ENCODE results near the gene LYSMD4.

Gene LYSMD4

GRCh38 chr15:99733268-99734039, at the start of gene LYSMD4:
LYSMD4 (minus strand) TSS chr15:99733437; CDS start chr15:99731999, 1,438 bp downstream.
- peaks cover 5% of the 10 kb centered on the region; the same call in 1 of the 2 replicates for H3K4me1 ChIP-seq (ENCODE audit: control insufficient read depth, insufficient read depth, low read length)
- ChIA-PET POLR2A (interaction anchor here (0.5 to 2.0 kb wide), 31 partner anchors 8 to 889 kb away, joined by 3 to 12 read pairs (median 4); partner anchors contain the start of genes LRRC28 and MEF2A), CTCF (interaction anchor here (0.7 to 3.0 kb wide), 7 partner anchors 18 to 460 kb away, joined by 3 to 26 read pairs (median 4); no protein-coding TSS in a partner anchor)
- H3K36me3 ChIP-seq (ENCODE audit: control insufficient read depth in 2 of 2, insufficient read depth in 1 of 2, low read length in 2 of 2), result peaks cover 0 to 24% of the 10 kb centered on the region in 2 experiments; a peak in 2 of 3 replicates
- H3K27ac ChIP-seq (ENCODE audit: extremely low read depth, low read depth, low read length), result peak within 1 kb of the TSS; percentile 67
- no peaks in the 10 kb centered on the region for H3K9me3 ChIP-seq (ENCODE audit: control insufficient read depth, insufficient read depth, low read depth, low read length)
- peak within 1 kb of the TSS; percentile 81 for H3K4me3 ChIP-seq (ENCODE audit: low read depth, low read length)
- TF ChIP-seq ZNF843 (tag by site-specific recombination; IDR thresholded peaks at IDR 0.05), result no peak
- TF ChIP-seq ZNF623 (tag by site-specific recombination; IDR thresholded peaks at IDR 0.05), result no peak
- TF ChIP-seq ZNF561 (tag by site-specific recombination; IDR thresholded peaks at IDR 0.05; ENCODE audit: borderline replicate concordance), result peak; percentile 54; the same call in 1 of the 2 replicates
- TF ChIP-seq BCL6B (tag by site-specific recombination; IDR thresholded peaks at IDR 0.05), result no peak
- no peak for TF ChIP-seq ZNF513 (tag by site-specific recombination; IDR thresholded peaks at IDR 0.05)
- TF ChIP-seq ZNF610 (tag by site-specific recombination; IDR thresholded peaks at IDR 0.05; ENCODE audit: borderline replicate concordance), result no peak
- no peak for TF ChIP-seq ZNF544 (tag by site-specific recombination; IDR thresholded peaks at IDR 0.05)
- no peak for TF ChIP-seq ZNF362 (tag by site-specific recombination; IDR thresholded peaks at IDR 0.05)
- no peak for TF ChIP-seq ZNF37A (tag by site-specific recombination; IDR thresholded peaks at IDR 0.05)
- TF ChIP-seq ZNF837 (tag by site-specific recombination; IDR thresholded peaks at IDR 0.05), result no peak
- TF ChIP-seq ZNF350 (tag by site-specific recombination; IDR thresholded peaks at IDR 0.05), result no peak
- no peak for TF ChIP-seq ATF2 (tag by site-specific recombination; IDR thresholded peaks at IDR 0.05; ENCODE audit: low read depth)
- 0 out of 2 replicates have a peak, but pooled peaks have one; percentile 15 for TF ChIP-seq ZFHX2 (tag by site-specific recombination; conservative IDR thresholded peaks at IDR 0.05)
- TF ChIP-seq ZNF311 (tag by site-specific recombination; IDR thresholded peaks at IDR 0.05; ENCODE audit: borderline replicate concordance), result no peak
- no peak for TF ChIP-seq ZNF157 (tag by site-specific recombination; IDR thresholded peaks at IDR 0.05)
- peak; percentile 74 for TF ChIP-seq ZBTB8A (tag by site-specific recombination; IDR thresholded peaks at IDR 0.05)
- TF ChIP-seq SP2 (tag by site-specific recombination; IDR thresholded peaks at IDR 0.05), result peak; percentile 85
- TF ChIP-seq HOXD13 (CRISPR knock-in tag; IDR thresholded peaks at IDR 0.05; ENCODE audit: borderline replicate concordance), result no peak
- 0 out of 2 replicates have a peak, but pooled peaks have one; percentile 17 for TF ChIP-seq ZNF391 (tag by site-specific recombination; IDR thresholded peaks at IDR 0.05; ENCODE audit: borderline replicate concordance, low read depth)
- TF ChIP-seq FEZF1 (tag by site-specific recombination; IDR thresholded peaks at IDR 0.05), result no peak
- no peak for TF ChIP-seq GLI2 (tag by site-specific recombination; IDR thresholded peaks at IDR 0.05; ENCODE audit: borderline replicate concordance, low read depth)
- TF ChIP-seq ZSCAN5A (tag by site-specific recombination; IDR thresholded peaks at IDR 0.05), result no peak
- no peak for TF ChIP-seq ZBTB11 (tag by site-specific recombination; conservative IDR thresholded peaks at IDR 0.05; ENCODE audit: low read depth)
- no peak for TF ChIP-seq CTCF (tag by site-specific recombination; IDR thresholded peaks at IDR 0.05)
- no peak for TF ChIP-seq ZNF184 (tag by site-specific recombination; IDR thresholded peaks at IDR 0.05)

Data from HEK293 (cell line).